SU-DHL-6 (cell line): ENCODE results near the gene NFIC.

Experiments
- H2AFZ ChIP-seq: fragments of 200-600 bp; sonication (generic); 2 replicates; pipeline ENCODE4 v1.6.1; 2014; ENCODE audit warnings: low read depth, mild to moderate bottlenecking, moderate library complexity, mixed read lengths, antibody characterized with exemption, low read length; ENCODE audit not compliant: severe bottlenecking
- H3F3A ChIP-seq: fragments of 200-600 bp; shearing (Covaris generic); 2 replicates; pipeline ENCODE4 v1.6.0; 2016; ENCODE audit warnings: antibody characterized with exemption, mild to moderate bottlenecking; ENCODE audit not compliant: insufficient read depth
- H3K27ac ChIP-seq: fragments of 200-600 bp; sonication (generic); 2 replicates; pipeline ENCODE4 v1.5.1; 2016; ENCODE audit warnings: low read depth, mild to moderate bottlenecking, low read length, moderate library complexity, mixed read lengths
- H3K27me3 ChIP-seq: fragments of 200-600 bp; sonication (generic), shearing (Covaris generic); 2 replicates; pipeline ENCODE4 v1.6.0; 2014; ENCODE audit warnings: mild to moderate bottlenecking, low read length
- H3K36me3 ChIP-seq: fragments of 200-600 bp; sonication (generic); 2 replicates; pipeline ENCODE4 v1.6.1; 2014; ENCODE audit warnings: mild to moderate bottlenecking, low read length, mixed read lengths
- H3K4me2 ChIP-seq: fragments of 300-600, 200-600 bp; shearing (Covaris generic), sonication (generic); 2 replicates; pipeline ENCODE4 v1.6.0; 2014; ENCODE audit warnings: low read length, low read depth, mild to moderate bottlenecking; ENCODE audit not compliant: poor library complexity, severe bottlenecking
- H3K4me3 ChIP-seq: fragments of 200-600 bp; sonication (generic); 2 replicates; pipeline ENCODE4 v1.5.1; 2014; ENCODE audit warnings: antibody characterized with exemption, low read length, mild to moderate bottlenecking, mixed read lengths; ENCODE audit not compliant: insufficient read depth, poor library complexity, severe bottlenecking
- H3K79me2 ChIP-seq: fragments of 200-600 bp; sonication (generic); 2 replicates; pipeline ENCODE4 v1.6.1; 2014; ENCODE audit warnings: mild to moderate bottlenecking, low read length, moderate library complexity; ENCODE audit not compliant: insufficient read depth
- H3K9ac ChIP-seq: fragments of 200-600 bp; sonication (generic); 2 replicates; pipeline ENCODE4 v1.7.0; 2014; ENCODE audit warnings: mild to moderate bottlenecking, low read length
- H3K9me2 ChIP-seq: fragments of 200-600 bp; sonication (generic); replicated peaks from 2 replicates; pipeline ENCODE4 v1.6.1; 2014; ENCODE audit warnings: low read length; ENCODE audit not compliant: insufficient read depth
- H3K9me3 ChIP-seq: fragments of 200-600 bp; sonication (generic); 2 replicates; pipeline ENCODE4 v1.6.1; 2014; ENCODE audit warnings: low read length, mixed read lengths; ENCODE audit not compliant: insufficient read depth
- H4K20me1 ChIP-seq: fragments of 200-600 bp; sonication (generic); 2 replicates; pipeline ENCODE4 v1.6.1; 2014; ENCODE audit warnings: low read depth, mild to moderate bottlenecking, antibody characterized with exemption, low read length, moderate library complexity, mixed read lengths
- CTCF ChIP-seq: fragments of 200-600 bp; sonication (generic); IDR thresholded peaks from one replicate; pipeline ENCODE4 v1.5.1; 2017; ENCODE audit warnings: antibody characterized with exemption, mild to moderate bottlenecking, low read length, moderate library complexity; ENCODE audit not compliant: insufficient read depth, poor library complexity, severe bottlenecking
- EZH2phosphoT487 ChIP-seq: fragments of 200-600 bp; sonication (generic), shearing (Covaris generic); conservative IDR thresholded peaks from 2 replicates; pipeline ENCODE4 v1.6.1; 2018; ENCODE audit warnings: mild to moderate bottlenecking, antibody characterized with exemption, low read length, moderate library complexity, mixed read lengths

The NFIC gene

GRCh38 chr19:3392480-3392879 is 26.1 kb downstream of the NFIC start:
- no peak overlapping the region for H3K9ac ChIP-seq
- H3K27me3 ChIP-seq = no peaks in the 10 kb centered on the region
- H3K4me2 ChIP-seq = no peak overlapping the region
- no peak overlapping the region for H3K27ac ChIP-seq
- TF ChIP-seq EZH2phosphoT487 = no peak
- TF ChIP-seq CTCF = no peak
- H3K9me3 ChIP-seq = no peaks in the 10 kb centered on the region
- no peak overlapping the region for H2AFZ ChIP-seq
- H3K4me3 ChIP-seq = no peak overlapping the region
- no peaks in the 10 kb centered on the region for H4K20me1 ChIP-seq
- no peaks in the 10 kb centered on the region for H3K36me3 ChIP-seq
- H3K79me2 ChIP-seq = no peaks in the 10 kb centered on the region
- H3K9me2 ChIP-seq = no peaks in the 10 kb centered on the region
- no peaks in the 10 kb centered on the region for H3F3A ChIP-seq

- Histone ChIP-seq H2AFZ (no peak overlapping the region), H3K27me3 (no peaks in the 10 kb centered on the region), H3K4me3 (no peak overlapping the region), H3K36me3 (no peaks in the 10 kb centered on the region), H3K9me2 (no peaks in the 10 kb centered on the region), H3K4me2 (no peak overlapping the region), H3K79me2 (no peaks in the 10 kb centered on the region), H3K9me3 (no peaks in the 10 kb centered on the region), H3K9ac (no peak overlapping the region), H3F3A (no peaks in the 10 kb centered on the region), H4K20me1 (no peaks in the 10 kb centered on the region), H3K27ac (no peak overlapping the region)
- TF ChIP-seq EZH2phosphoT487 (no peak), CTCF (no peak)
These were observed 30.5 kb downstream of the NFIC start for GRCh38 chr19:3396881-3397265.

GRCh38 chr19:3397266-3398022 is 31.1 kb downstream of the NFIC start:
- H3K36me3 ChIP-seq = no peaks in the 10 kb centered on the region
- H3K9me2 ChIP-seq = no peaks in the 10 kb centered on the region
- no peaks in the 10 kb centered on the region for H3K79me2 ChIP-seq

More at GRCh38 chr19:3397266-3398022, 31.1 kb downstream of the NFIC start:
- TF ChIP-seq CTCF (no peak), EZH2phosphoT487 (no peak)
- no peaks in the 10 kb centered on the region for H4K20me1 ChIP-seq
- no peak overlapping the region for H3K9ac ChIP-seq
- H3F3A ChIP-seq = no peaks in the 10 kb centered on the region
- no peak overlapping the region for H3K4me2 ChIP-seq
- H3K27ac ChIP-seq = no peak overlapping the region
- H2AFZ ChIP-seq = no peak overlapping the region
- H3K27me3 ChIP-seq = no peaks in the 10 kb centered on the region
- H3K9me3 ChIP-seq = no peaks in the 10 kb centered on the region
- H3K4me3 ChIP-seq = no peak overlapping the region
